H1 (cell line): ENCODE data around the gene IQCE. TPM values are rescaled to one million over a fixed set of nuclear protein-coding genes. Genes with fewer than 3 reads are reported as not detected.

Source experiments
- CTCF ChIA-PET: fragments of 300-600 bp; sonication (Branson Sonifier 250); formaldehyde crosslinking; loops from one replicate; lab custom pipeline; 2021; ENCODE audit not compliant: partially characterized antibody; lab: Charles Lee
- POLR2A ChIA-PET: fragments of 300-600 bp; sonication (Branson Sonifier 250); formaldehyde crosslinking; loops from one replicate; lab custom pipeline; 2021; ENCODE audit warnings: inconsistent platforms; ENCODE audit not compliant: partially characterized antibody; lab: Charles Lee
- DNase-seq, 2 experiments: peaks; one replicate each; pipeline versions ENCODE4 v3.0.0 to v3.0.0-alpha.2; 2010 to 2022; ENCODE audit warnings: low spot score in 2 of 2, low read depth in 1 of 2, mixed read lengths in 1 of 2
- FAIRE-seq: peaks from 2 replicates; lab custom pipeline; 2011; peaks lifted over from hg19 to GRCh38; lab: Jason Lieb, UNC
- H2AFZ ChIP-seq: 2 replicates; pipeline ENCODE4 v1.8.1; 2012; ENCODE audit warnings: low read length, inconsistent platforms
- H2AK5ac ChIP-seq: 2 replicates; pipeline ENCODE4 v1.6.1; 2013; ENCODE audit warnings: low read depth, low read length
- H2BK120ac ChIP-seq: replicated peaks from 2 replicates; pipeline ENCODE3; 2013; ENCODE audit warnings: low read depth, low read length, inconsistent platforms
- H2BK12ac ChIP-seq: 2 replicates; pipeline ENCODE4 v1.6.1; 2013; ENCODE audit warnings: low read depth, low read length
- H2BK15ac ChIP-seq: 2 replicates; pipeline ENCODE4 v1.6.1; 2013; ENCODE audit warnings: low read length
- H2BK20ac ChIP-seq: 2 replicates; pipeline ENCODE4 v1.6.1; 2013; ENCODE audit warnings: low read length
- H2BK5ac ChIP-seq: 2 replicates; pipeline ENCODE4 v1.6.1; 2013; ENCODE audit warnings: low read depth, low read length
- H3K14ac ChIP-seq: 2 replicates; pipeline ENCODE4 v1.6.1; 2013; ENCODE audit warnings: inconsistent platforms; ENCODE audit not compliant: insufficient read length
- H3K18ac ChIP-seq: 2 replicates; pipeline ENCODE4 v1.6.1; 2013; ENCODE audit warnings: low read length; ENCODE audit errors: extremely low read depth
- H3K23ac ChIP-seq: 2 replicates; pipeline ENCODE4 v1.6.1; 2013; ENCODE audit warnings: inconsistent platforms; ENCODE audit not compliant: insufficient read length
- H3K23me2 ChIP-seq: 2 replicates; pipeline ENCODE4 v1.6.1; 2013; ENCODE audit warnings: low read depth, low read length
- H3K27ac ChIP-seq: 2 replicates; pipeline ENCODE4 v1.6.1; 2011; ENCODE audit warnings: low read depth, low read length, inconsistent platforms
- H3K27me3 ChIP-seq, 4 experiments: replicated peaks in 1 of 4; 1 replicate in 1 of 4; 2 replicates in 3 of 4; pipeline versions ENCODE4 v1.6.1 to v1.8.1; 2011 to 2013; ENCODE audit warnings: low read length in 3 of 4, mild to moderate bottlenecking in 3 of 4, inconsistent platforms in 2 of 4, mixed read lengths in 2 of 4, moderate library complexity in 1 of 4; ENCODE audit not compliant: control insufficient read depth in 3 of 4, insufficient read depth in 3 of 4; ENCODE audit errors: extremely low read depth in 1 of 4
- H3K36me3 ChIP-seq, 4 experiments: 2 replicates each; pipeline versions ENCODE4 v1.6.1 to v1.8.1; 2011 to 2013; ENCODE audit warnings: mild to moderate bottlenecking in 4 of 4, low read length in 3 of 4, moderate library complexity in 2 of 4, control low read depth in 1 of 4, inconsistent platforms in 1 of 4; ENCODE audit not compliant: insufficient read depth in 4 of 4, control insufficient read depth in 2 of 4
- H3K4ac ChIP-seq: replicated peaks from 2 replicates; pipeline ENCODE3; 2013; ENCODE audit warnings: low read length, low read depth, mixed read lengths, inconsistent platforms; ENCODE audit not compliant: insufficient read length
- H3K4me1 ChIP-seq, 4 experiments: replicated peaks in 1 of 4; 1 replicate in 1 of 4; 2 replicates in 3 of 4; pipeline versions ENCODE4 v1.6.1 to v1.8.1; 2011 to 2013; ENCODE audit warnings: low read length in 3 of 4, inconsistent platforms in 2 of 4, mixed read lengths in 1 of 4; ENCODE audit not compliant: insufficient read depth in 4 of 4, control insufficient read depth in 3 of 4
- H3K4me2 ChIP-seq, 2 experiments: 2 replicates each; pipeline versions ENCODE4 v1.6.1 to v1.8.1; 2011 to 2013; ENCODE audit warnings: low read depth in 2 of 2, low read length in 2 of 2, control low read depth in 1 of 2, inconsistent platforms in 1 of 2, mild to moderate bottlenecking in 1 of 2; ENCODE audit not compliant: insufficient read depth in 1 of 2
- H3K4me3 ChIP-seq, 4 experiments: fragments of 200-600, 300-600 bp in 1 of 4; sonication (generic), shearing (Covaris generic), sonication (Bioruptor Twin) in 1 of 4; 2 replicates each; pipeline versions ENCODE4 v1.5.1 to v1.8.1; 2011 to 2016; ENCODE audit warnings: low read length in 4 of 4, low read depth in 3 of 4, control low read depth in 2 of 4, inconsistent platforms in 2 of 4, mild to moderate bottlenecking in 2 of 4, mixed read lengths in 1 of 4, moderate library complexity in 1 of 4; ENCODE audit not compliant: insufficient read depth in 2 of 4; ENCODE audit errors: extremely low read depth in 1 of 4
- H3K56ac ChIP-seq: replicated peaks from 2 replicates; pipeline ENCODE3; 2013; ENCODE audit warnings: low read depth, mild to moderate bottlenecking, mixed read lengths, low read length, inconsistent platforms; ENCODE audit not compliant: insufficient read length
- H3K79me1 ChIP-seq: 2 replicates; pipeline ENCODE4 v1.6.1; 2013; ENCODE audit warnings: low read depth, low read length, control low read depth
- H3K79me2 ChIP-seq, 2 experiments: 2 replicates each; pipeline versions ENCODE4 v1.6.1 to v1.8.1; 2012 to 2013; ENCODE audit warnings: low read length in 2 of 2, mild to moderate bottlenecking in 2 of 2, inconsistent platforms in 1 of 2; ENCODE audit not compliant: insufficient read depth in 2 of 2, control insufficient read depth in 1 of 2
- H3K9ac ChIP-seq, 4 experiments: replicated peaks in 1 of 4; 1 replicate in 1 of 4; 2 replicates in 3 of 4; pipeline versions ENCODE4 v1.6.1 to v1.8.1; 2011 to 2013; ENCODE audit warnings: low read depth in 3 of 4, low read length in 3 of 4, control low read depth in 2 of 4, mild to moderate bottlenecking in 2 of 4, moderate library complexity in 2 of 4, inconsistent platforms in 1 of 4; ENCODE audit errors: extremely low read depth in 1 of 4
- H3K9me3 ChIP-seq, 2 experiments: 2 replicates each; pipeline versions ENCODE4 v1.6.1 to v1.8.1; 2012 to 2013; ENCODE audit warnings: mild to moderate bottlenecking in 2 of 2, moderate library complexity in 2 of 2, control low read depth in 1 of 2, inconsistent platforms in 1 of 2, low read depth in 1 of 2, low read length in 1 of 2, mixed read lengths in 1 of 2; ENCODE audit not compliant: insufficient read depth in 2 of 2
- H4K20me1 ChIP-seq, 2 experiments: replicated peaks in 1 of 2; 2 replicates each; pipeline versions ENCODE3 to v1.8.1; 2011 to 2013; ENCODE audit warnings: inconsistent platforms in 2 of 2, low read length in 2 of 2, mild to moderate bottlenecking in 1 of 2; ENCODE audit not compliant: insufficient read depth in 2 of 2, control insufficient read depth in 1 of 2
- H4K5ac ChIP-seq: 2 replicates; pipeline ENCODE4 v1.6.1; 2013; ENCODE audit warnings: low read length, low read depth, mixed read lengths, inconsistent platforms; ENCODE audit not compliant: insufficient read length
- H4K8ac ChIP-seq: 2 replicates; pipeline ENCODE4 v1.8.0; 2013; ENCODE audit warnings: mild to moderate bottlenecking, moderate library complexity, low read length, inconsistent platforms; ENCODE audit not compliant: insufficient read depth; ENCODE audit errors: extremely low read depth
- H4K91ac ChIP-seq: replicated peaks from 2 replicates; pipeline ENCODE3; 2013; ENCODE audit warnings: low read length, mixed read lengths, inconsistent platforms; ENCODE audit not compliant: insufficient read length
- EGR1 ChIP-seq: IDR thresholded peaks from 2 replicates; pipeline ENCODE4 v1.6.1; 2011; ENCODE audit warnings: low read depth, low read length, borderline replicate concordance
- MAFK ChIP-seq: IDR thresholded peaks from 2 replicates; pipeline ENCODE4 v1.6.1; 2012; ENCODE audit warnings: low read depth, mild to moderate bottlenecking, improper control_type of control experiment, low read length
- POLR2AphosphoS5 ChIP-seq: IDR thresholded peaks from 2 replicates; pipeline ENCODE4 v1.6.1; 2011; ENCODE audit warnings: low read depth, low read length
- RXRA ChIP-seq: IDR thresholded peaks from 2 replicates; pipeline ENCODE4 v1.6.1; 2011; ENCODE audit warnings: low read depth, mild to moderate bottlenecking, low read length, moderate library complexity; ENCODE audit not compliant: insufficient read depth
- WGBS, 2 experiments: shearing (Covaris generic) in 1 of 2; methylation state at CpG; one replicate each; pipeline versions ENCODE4 v1.1.6 to v1.1.7; 2013 to 2015; ENCODE audit warnings: low lambda C conversion rate in 2 of 2, mixed read lengths in 2 of 2, inconsistent platforms in 1 of 2, low coverage in 1 of 2, missing lambda C conversion rate in 1 of 2; ENCODE audit not compliant: insufficient replicate concordance in 2 of 2, insufficient coverage in 1 of 2, insufficient read length in 1 of 2; ENCODE audit errors: extremely low coverage in 1 of 2, missing lambda C conversion rate in 1 of 2; 5-methylcytosine and 5-hydroxymethylcytosine counted together
- polyA plus RNA-seq, 7 experiments: library from polyadenylated mRNA; depleted of rRNA in 3 of 7; stranded (reverse) in 5 of 7; unstranded in 2 of 7; fragments of >200 nt in 5 of 7; fragments of 200-250 nt in 2 of 7; gene quantifications; 1 replicate in 5 of 7; 2 replicates in 1 of 7; 4 replicates in 1 of 7; pipeline versions ENCODE4 v1.2.1 to v1.2.3, GENCODE V29; 2011 to 2013; ENCODE audit warnings: missing spikeins in 2 of 7, mixed read lengths in 2 of 7
- total RNA-seq: library from RNA; stranded (reverse); fragmentation: NEBNext Ultra II Directional; extraction: Animal tissue kit (Norgen Biotek cat#: 25700); gene quantifications from 2 replicates; pipeline ENCODE4 v1.2.1, GENCODE V29; 2021

The IQCE gene
- total and polyA plus RNA-seq, 2 of the 8 experiments (the other 6 are each of a cell fraction or from before 2014, with no cell fraction given): 2.2 to 4.9 TPM

DNA sequence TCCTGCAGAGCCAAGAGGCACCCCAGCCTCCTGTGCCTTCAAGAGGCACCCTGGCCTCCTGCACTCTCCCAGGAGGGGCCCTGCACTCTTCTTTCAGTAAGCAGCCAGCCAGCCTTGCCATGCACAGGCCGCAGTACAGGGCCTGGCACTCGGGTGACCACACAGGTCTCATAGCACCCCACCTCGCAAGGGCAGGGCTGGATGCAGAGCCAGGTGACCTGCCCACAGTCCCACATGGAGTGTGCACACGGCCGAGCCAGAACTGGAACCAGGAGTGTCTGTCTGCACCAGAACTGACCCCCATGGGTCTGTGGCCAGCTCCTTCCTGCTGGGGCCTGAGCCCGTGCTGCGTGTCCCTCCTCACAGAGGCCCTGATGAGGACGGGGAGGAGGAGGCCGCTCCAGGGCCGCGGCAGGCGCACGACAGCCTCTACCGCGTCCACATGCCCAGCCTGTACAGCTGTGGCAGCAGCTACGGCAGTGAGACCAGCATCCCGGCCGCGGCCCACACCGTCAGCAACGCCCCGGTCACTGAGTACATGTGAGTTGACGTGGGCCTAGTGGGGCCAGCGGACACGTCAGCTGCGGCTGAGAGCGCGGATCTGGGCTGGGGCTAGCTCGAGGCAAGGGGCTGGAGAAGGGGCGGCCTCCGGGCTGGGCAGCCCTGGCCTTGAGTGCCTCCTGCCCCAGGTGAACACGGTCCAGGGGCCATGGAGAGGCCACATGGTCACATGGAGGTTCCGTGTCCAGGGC is 99.3 kb downstream of the IQCE start:
- no peak overlapping the region for H2BK12ac ChIP-seq
- peaks cover 0 to 22% of the 10 kb centered on the region in 2 experiments for H4K20me1 ChIP-seq
- no peaks in the 10 kb centered on the region for H3K4me1 ChIP-seq
- H4K8ac ChIP-seq: no peak overlapping the region
- no peak overlapping the region for H3K18ac ChIP-seq
- peaks cover 9 to 38% (median 17%) of the 10 kb centered on the region in 4 experiments; a peak in 7 of 8 replicates for H3K36me3 ChIP-seq
- no peak overlapping the region for H3K23ac ChIP-seq
- H3K14ac ChIP-seq: no peak overlapping the region
- H3K9ac ChIP-seq: no peak overlapping the region
- WGBS, 2 experiments: 96% methylated on average over 25 of the region's 33 CpGs; no CpG with 5 or more reads in 1 of the 2 experiments
- no peak overlapping the region for H2BK5ac ChIP-seq
- H3K23me2 ChIP-seq: peaks cover 5% of the 10 kb centered on the region; the same call in 1 of the 2 replicates
- TF ChIP-seq POLR2AphosphoS5 (peak; percentile 12; the same call in 1 of the 2 replicates), EGR1 (no peak), MAFK (no peak), RXRA (no peak)
- no peak overlapping the region for H2BK120ac ChIP-seq
- no peak overlapping the region for H2BK15ac ChIP-seq
- CTCF ChIA-PET: interaction anchor here (0.6 to 4.0 kb wide), 7 partner anchors 7 to 90 kb away, joined by 3 to 27 read pairs (median 6); no protein-coding TSS in a partner anchor
- H2AFZ ChIP-seq: no peak overlapping the region
- FAIRE-seq (no peak), DNase-seq (no peak)
- peaks cover 3% of the 10 kb centered on the region; the same call in 1 of the 2 replicates for H3K79me1 ChIP-seq
- H3K4me2 ChIP-seq: no peak overlapping the region
- H4K5ac ChIP-seq: no peak overlapping the region
- no peak overlapping the region for H3K27ac ChIP-seq
- no peaks in the 10 kb centered on the region for H3K9me3 ChIP-seq
- H3K79me2 ChIP-seq: no peaks in the 10 kb centered on the region
- POLR2A ChIA-PET: interaction anchor here (1.5 to 5.1 kb wide), 4 partner anchors 9 to 26 kb away, joined by 5 to 20 read pairs (median 9); partner anchors contain the start of gene TTYH3
- no peak overlapping the region for H3K4me3 ChIP-seq
- H2BK20ac ChIP-seq: no peak overlapping the region
- H2AK5ac ChIP-seq: no peak overlapping the region
- H3K27me3 ChIP-seq: no peaks in the 10 kb centered on the region; a peak in 2 of 7 replicates
- H3K4ac ChIP-seq: no peak overlapping the region
- no peak overlapping the region for H3K56ac ChIP-seq
- no peak overlapping the region for H4K91ac ChIP-seq
